PC-9 (cell line): Measurements from ENCODE around the gene BCL2L1.

Experiments
- EZH2 ChIP-seq: fragments of 200-600 bp; sonication (generic); IDR thresholded peaks from 2 replicates; pipeline ENCODE4 v1.8.0; 2017; ENCODE audit warnings: antibody characterized with exemption, low read depth
- TF ChIP-seq, protein P1 (sequence below): fragments of 200-600 bp; sonication (generic); conservative IDR thresholded peaks from 2 replicates; pipeline ENCODE4 v1.6.1; 2017; ENCODE audit warnings: mixed run types, antibody characterized with exemption, mild to moderate bottlenecking, moderate library complexity

DNA sequence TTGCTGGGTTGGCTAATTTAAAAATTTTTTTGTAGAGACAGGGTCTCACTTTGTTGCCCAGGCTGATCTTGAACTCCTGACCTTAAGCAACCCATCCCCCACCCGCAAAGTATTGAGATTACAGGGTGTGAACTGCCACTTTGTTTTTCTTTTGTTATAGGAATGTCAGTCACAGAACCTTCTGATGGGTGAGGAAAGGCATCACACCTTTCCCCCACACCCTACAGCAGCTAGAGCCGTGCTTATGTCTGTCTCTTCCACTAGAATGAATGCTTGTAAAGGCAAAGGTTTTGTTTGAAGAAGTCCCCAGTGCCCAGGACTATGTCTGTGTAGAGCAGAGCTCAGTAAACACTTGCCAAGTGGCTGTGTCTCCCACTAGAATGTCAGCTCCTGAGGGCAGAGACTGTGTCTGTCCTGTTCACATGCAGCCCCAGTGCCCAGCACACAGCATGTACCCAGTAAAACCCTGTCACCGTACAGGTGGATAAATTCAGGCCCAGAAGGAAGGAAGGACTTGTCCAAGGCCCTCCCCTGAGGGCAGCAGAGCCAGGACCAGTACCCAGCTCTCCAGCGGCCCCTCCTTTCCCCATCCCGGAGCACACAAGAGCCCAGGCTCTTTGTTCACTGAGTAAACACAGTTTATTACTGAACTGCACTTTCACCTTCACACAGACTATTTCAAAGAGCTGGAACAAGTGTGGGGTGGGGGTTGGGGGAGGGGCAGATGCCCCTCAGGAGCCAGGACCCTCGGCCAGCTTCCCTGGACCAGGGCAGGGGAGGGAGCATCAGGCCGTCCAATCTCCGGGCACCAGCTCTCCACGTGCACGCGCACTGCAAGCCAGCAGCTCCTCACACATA is 58.6 kb downstream of the BCL2L1 start:
- TF ChIP-seq EZH2: no peak
- TF ChIP-seq, protein P1, sequence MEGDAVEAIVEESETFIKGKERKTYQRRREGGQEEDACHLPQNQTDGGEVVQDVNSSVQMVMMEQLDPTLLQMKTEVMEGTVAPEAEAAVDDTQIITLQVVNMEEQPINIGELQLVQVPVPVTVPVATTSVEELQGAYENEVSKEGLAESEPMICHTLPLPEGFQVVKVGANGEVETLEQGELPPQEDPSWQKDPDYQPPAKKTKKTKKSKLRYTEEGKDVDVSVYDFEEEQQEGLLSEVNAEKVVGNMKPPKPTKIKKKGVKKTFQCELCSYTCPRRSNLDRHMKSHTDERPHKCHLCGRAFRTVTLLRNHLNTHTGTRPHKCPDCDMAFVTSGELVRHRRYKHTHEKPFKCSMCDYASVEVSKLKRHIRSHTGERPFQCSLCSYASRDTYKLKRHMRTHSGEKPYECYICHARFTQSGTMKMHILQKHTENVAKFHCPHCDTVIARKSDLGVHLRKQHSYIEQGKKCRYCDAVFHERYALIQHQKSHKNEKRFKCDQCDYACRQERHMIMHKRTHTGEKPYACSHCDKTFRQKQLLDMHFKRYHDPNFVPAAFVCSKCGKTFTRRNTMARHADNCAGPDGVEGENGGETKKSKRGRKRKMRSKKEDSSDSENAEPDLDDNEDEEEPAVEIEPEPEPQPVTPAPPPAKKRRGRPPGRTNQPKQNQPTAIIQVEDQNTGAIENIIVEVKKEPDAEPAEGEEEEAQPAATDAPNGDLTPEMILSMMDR: no peak
